Measurements from ENCODE around the gene CPAMD8.

- no peak for TF ChIP-seq CTCF (IDR thresholded peaks at IDR 0.05)
- TF ChIP-seq POLR2A (IDR thresholded peaks at IDR 0.05), result no peak
- TF ChIP-seq EP300 (IDR thresholded peaks at IDR 0.05), result no peak
Measured at GRCh38 chr19:16861834-16862233, 164.8 kb downstream of the CPAMD8 start.

All from ovary (tissue), 3 donors.